ENCODE results near the gene PLXNA2.
A peak's percentile ranks its signal among the peaks of the same experiment; 100 is the strongest.

PLXNA2 gene, protein sequence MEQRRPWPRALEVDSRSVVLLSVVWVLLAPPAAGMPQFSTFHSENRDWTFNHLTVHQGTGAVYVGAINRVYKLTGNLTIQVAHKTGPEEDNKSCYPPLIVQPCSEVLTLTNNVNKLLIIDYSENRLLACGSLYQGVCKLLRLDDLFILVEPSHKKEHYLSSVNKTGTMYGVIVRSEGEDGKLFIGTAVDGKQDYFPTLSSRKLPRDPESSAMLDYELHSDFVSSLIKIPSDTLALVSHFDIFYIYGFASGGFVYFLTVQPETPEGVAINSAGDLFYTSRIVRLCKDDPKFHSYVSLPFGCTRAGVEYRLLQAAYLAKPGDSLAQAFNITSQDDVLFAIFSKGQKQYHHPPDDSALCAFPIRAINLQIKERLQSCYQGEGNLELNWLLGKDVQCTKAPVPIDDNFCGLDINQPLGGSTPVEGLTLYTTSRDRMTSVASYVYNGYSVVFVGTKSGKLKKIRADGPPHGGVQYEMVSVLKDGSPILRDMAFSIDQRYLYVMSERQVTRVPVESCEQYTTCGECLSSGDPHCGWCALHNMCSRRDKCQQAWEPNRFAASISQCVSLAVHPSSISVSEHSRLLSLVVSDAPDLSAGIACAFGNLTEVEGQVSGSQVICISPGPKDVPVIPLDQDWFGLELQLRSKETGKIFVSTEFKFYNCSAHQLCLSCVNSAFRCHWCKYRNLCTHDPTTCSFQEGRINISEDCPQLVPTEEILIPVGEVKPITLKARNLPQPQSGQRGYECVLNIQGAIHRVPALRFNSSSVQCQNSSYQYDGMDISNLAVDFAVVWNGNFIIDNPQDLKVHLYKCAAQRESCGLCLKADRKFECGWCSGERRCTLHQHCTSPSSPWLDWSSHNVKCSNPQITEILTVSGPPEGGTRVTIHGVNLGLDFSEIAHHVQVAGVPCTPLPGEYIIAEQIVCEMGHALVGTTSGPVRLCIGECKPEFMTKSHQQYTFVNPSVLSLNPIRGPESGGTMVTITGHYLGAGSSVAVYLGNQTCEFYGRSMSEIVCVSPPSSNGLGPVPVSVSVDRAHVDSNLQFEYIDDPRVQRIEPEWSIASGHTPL (N-terminal part only)

GRCh38 chr1:208243967-208244916 lies at the start of gene PLXNA2:
Gene PLXNA2, minus strand, starts transcription at chr1:208244384. Its CDS starts 26,462 bp downstream, at chr1:208217922.
- DNase-seq (ENCODE audit: low spot score) (peak; percentile 57), FAIRE-seq (no peak)

- no peak for FAIRE-seq
Observed at GRCh38 chr1:208292908-208293307, 48.7 kb upstream of the PLXNA2 start.

DNA sequence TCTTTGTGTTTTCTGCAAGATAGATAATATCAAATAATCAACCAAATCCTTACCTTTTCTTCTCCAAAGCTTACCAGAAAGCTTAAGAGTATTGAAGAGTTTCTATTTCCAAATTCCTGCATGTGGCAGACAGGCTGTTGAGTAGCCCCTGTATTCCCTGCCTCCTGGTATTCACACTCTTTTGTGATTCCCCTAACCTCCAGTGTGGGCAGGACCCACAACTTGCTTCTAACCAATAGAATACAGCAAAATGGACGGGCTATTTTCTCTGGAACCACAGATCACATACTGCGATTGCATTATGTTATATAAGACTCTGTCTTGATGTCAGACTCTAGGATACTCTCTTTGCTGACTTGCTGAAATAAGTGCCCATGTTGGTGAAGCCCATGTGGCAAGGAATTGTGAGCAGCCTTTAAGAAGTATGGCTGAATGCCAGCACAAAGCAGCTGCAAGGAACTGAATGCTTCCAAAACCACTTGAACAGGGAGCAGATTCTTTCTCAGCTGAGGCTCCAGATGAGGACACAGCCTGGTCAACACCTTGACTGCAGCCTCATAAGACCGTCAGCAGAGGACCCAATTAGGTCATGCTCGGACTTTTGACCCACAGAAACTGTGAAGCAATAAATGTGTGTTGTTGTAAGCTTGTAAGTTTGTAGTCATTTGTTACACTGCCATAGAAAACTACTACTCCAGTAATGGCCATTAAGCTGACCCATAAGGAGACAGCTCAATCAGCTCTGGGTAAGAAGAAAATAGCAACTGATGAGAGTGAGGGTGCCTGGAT lies 47.9 kb upstream of the PLXNA2 start:
- FAIRE-seq: no peak
- DNase-seq (ENCODE audit: low spot score): no peak

More at GRCh38 chr1:208292908-208293307, 48.7 kb upstream of the PLXNA2 start:
- DNase-seq (ENCODE audit: low spot score): no peak

DNA sequence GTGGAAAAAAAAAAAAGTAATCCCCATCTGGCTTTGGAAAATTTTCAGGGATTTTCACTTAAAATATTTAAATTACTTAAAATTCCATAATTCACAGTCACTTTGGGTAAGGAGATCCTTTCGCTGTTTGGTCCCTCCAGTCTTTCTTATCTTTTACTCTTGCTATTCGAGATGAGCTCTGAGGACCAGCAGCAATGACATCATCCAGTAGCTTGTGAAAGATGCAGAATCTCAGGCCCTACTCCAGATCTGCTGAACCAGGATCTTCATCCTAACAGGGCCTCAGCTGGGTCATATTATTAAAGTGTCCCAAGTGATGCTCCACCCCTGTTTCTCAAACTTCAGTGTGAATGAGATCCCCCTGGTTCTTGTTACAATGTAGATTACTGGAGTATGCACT lies 46.9 kb upstream of the PLXNA2 start:
- FAIRE-seq: no peak
- DNase-seq (ENCODE audit: low spot score): no peak

DNA sequence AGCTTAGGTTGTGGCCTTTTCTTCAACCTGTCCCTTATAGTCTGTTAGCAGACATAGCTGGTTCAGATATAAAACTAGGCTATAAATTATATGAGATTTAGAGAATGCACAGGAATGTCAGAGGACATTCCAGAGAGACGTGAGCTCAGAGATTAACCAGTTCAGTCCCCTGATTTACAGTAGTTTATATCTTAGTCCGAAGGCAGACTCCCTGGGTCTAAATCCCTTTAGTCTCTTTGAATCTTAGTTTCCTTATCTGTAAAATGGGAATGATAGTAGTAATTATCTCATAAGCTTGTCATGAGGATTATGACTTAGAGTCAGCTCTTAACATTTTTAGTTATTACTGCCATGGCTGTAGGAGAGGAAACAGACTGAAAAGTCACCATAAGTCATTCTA lies 45.5 kb upstream of the PLXNA2 start:
- FAIRE-seq (no peak), DNase-seq (ENCODE audit: low spot score) (no peak)

GRCh38 chr1:208288495-208288894 lies 44.3 kb upstream of the PLXNA2 start:
- DNase-seq (ENCODE audit: low spot score): no peak
- FAIRE-seq: no peak

- DNase-seq (ENCODE audit: low spot score): no peak
- no peak for FAIRE-seq
Observed at GRCh38 chr1:208280681-208281450, 36.7 kb upstream of the PLXNA2 start.

DNA sequence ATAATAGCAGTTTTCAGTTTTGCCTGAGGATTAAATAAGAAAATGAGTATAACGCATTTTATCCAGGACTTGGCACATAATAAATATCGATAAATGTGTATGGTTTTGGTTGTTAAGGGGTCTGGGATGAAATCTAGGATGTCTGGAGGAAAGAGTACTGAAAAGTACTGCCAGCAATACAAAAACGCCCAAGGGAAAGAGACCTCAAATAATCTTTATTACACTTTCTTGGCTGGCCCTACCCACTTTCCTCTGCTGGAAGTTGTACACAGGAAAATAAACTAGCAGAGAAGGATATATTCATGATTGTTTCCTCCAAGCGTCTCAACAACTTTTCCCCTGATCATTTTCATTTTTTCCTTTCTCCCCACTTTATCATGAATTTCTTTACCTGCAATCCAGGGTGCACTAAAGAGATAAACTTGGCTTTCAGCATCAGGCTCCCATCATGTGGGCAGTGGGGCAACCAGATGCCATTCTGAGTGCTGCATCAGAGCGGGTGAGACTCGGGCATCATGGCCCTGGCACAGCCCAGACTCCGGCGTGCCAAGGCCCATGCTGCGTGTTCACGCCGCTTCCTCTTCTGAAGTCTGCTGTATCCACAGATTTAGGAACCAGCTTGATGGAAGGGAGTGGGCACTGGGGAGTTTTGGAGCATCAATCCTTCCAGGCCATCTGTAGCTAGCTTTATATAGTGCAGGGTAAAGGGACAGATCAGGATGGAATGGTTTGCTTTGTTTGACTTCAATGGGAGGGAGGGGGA lies 35.8 kb upstream of the PLXNA2 start:
- DNase-seq (ENCODE audit: low spot score) (no peak), FAIRE-seq (no peak)

- no peak for DNase-seq (ENCODE audit: low spot score)
Observed at GRCh38 chr1:208278638-208279037, 34.5 kb upstream of the PLXNA2 start.

DNA sequence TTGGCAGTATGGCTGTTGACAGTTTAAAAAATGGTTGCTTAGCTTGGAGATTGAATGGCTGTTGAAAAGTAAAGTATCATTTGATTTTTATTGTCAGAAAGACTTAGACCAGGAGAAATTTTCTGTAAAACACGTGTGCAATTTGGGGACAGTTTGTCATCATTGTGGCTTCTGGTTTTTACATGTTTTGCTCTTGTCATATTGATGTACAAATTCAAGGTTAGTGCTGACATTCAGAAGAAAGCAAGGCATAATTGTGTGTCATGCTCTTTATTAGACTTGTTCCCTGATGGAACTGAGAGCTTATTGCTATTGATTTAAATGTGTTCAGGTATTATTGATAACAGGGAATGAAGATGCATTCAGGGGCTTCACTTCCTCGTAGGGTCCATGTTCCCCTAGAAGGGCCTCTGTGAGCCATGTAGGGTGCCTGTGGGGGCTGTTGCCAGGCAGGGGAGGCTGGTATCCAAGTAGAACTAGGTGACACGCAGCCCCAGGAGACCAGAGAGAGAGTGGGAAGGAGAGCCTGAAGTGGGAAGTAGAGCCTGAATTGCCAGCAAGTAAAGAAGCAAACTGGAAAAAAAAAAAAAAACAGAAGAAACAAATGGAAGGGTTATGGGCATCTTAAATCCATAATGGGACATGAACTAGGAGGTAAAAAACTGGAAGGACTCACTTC lies 32.7 kb upstream of the PLXNA2 start:
- DNase-seq (ENCODE audit: low spot score) (no peak), FAIRE-seq (no peak)

More at GRCh38 chr1:208278638-208279037, 34.5 kb upstream of the PLXNA2 start:
- FAIRE-seq: no peak

DNA sequence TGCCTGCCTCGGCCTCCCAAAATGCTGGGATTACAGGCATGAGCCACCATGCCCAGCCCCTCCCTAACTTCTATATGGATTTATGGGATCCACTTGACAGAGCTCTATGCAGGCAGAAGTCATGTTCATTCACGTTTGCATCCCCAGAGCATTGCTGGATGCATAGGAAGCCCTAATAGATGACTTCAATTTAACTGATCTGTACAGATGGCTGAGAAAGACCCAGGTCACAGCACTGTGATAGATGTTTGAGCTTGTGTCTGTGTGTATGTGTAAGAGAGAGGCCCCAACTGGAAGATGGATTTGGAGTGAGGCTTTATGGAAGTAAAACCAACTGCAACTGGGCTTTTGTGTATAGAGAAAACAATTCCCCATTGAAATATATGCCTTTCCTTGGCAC lies 30.9 kb upstream of the PLXNA2 start:
- FAIRE-seq (no peak), DNase-seq (ENCODE audit: low spot score) (no peak)

GRCh38 chr1:208273386-208274017 lies 29.3 kb upstream of the PLXNA2 start:
- no peak for DNase-seq (ENCODE audit: low spot score)
- FAIRE-seq: no peak

DNA sequence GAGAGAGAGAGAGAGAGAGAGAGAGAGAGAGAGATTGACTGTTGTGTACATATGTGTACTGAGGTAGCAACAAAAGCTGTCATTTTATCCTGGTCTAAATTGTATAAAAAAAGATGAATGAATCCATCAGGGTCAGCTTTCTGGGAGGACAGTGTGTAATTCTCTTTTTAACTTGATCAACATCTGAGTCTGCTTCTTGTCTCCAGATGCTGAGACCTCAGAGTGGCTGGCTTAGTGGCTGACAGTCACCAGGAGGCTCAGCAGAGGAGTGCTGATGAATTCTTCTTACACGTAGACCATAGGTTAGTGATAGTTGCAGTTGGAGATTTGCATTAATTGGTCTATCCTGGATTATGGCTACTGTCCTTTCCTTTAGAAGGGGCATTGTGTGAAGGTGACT lies 28.5 kb upstream of the PLXNA2 start:
- FAIRE-seq (no peak), DNase-seq (ENCODE audit: low spot score) (no peak)

- FAIRE-seq: no peak
- DNase-seq (ENCODE audit: low spot score): no peak
Observed at GRCh38 chr1:208272311-208272710, 28.1 kb upstream of the PLXNA2 start.

DNA sequence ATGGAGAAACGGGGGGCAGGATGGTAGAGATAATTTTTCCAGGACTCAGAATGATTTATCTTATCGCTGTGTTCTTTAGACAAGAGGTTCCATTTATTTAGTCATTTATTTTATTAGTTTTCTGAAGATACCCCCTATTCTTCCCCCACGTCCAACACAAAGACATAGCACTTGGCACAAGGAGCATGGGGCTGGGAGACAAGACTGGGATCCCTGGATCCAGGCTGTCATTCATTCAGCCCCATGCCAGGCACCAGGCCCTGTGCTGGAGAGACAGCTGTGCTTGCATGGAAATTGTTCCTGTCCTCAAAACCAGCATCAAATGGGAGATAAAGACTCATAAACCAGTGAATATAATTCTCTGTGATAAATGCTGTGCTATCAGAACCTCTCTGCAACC lies 27.1 kb upstream of the PLXNA2 start:
- DNase-seq (ENCODE audit: low spot score) (no peak), FAIRE-seq (no peak)

GRCh38 chr1:208270651-208271141 lies 26.5 kb upstream of the PLXNA2 start:
- FAIRE-seq: no peak
- DNase-seq (ENCODE audit: low spot score): no peak

DNA sequence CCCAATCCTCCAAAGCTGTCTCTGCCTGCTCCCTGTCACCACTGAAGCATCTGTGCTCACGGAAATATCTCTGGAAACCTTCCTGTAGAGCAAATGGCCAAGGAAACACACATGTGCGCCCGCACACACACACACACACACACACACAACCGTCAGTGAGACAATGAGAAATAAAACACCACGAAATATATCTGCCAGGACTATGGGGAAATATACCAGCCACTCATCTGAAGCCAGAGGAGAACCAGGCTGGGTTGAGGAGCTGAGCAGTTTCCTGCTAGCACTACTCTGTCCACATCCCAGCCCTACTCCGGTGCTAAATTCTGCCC lies 25.1 kb upstream of the PLXNA2 start:
- DNase-seq (ENCODE audit: low spot score): no peak
- FAIRE-seq: no peak
